HAP-1 (cell line): Measurements from ENCODE around the gene SNX18.
"Not testable (repeated sequence)": the region's sequence is repeated elsewhere in the genome, so short reads cannot be mapped to it uniquely, and the experiment has no call there.

Source experiments
- DNase-seq, 2 experiments: peaks; one replicate each; pipeline ENCODE4 v3.0.0-alpha.2; 2016 to 2020; ENCODE audit warnings: low spot score in 2 of 2
- H3K27me3 ChIP-seq: fragments of 250-450 bp; sonication (Bioruptor Pico); 2 replicates; pipeline ENCODE4 v1.5.1; 2020; ENCODE audit warnings: low read depth, mild to moderate bottlenecking, moderate library complexity
- H3K36me3 ChIP-seq: fragments of 250-450 bp; sonication (Bioruptor Pico); replicated peaks from 2 replicates; pipeline ENCODE4 v1.5.1; 2020; ENCODE audit warnings: mild to moderate bottlenecking
- H3K4me1 ChIP-seq: fragments of 250-450 bp; sonication (Bioruptor Pico); 2 replicates; pipeline ENCODE4 v1.5.1; 2020; ENCODE audit warnings: mild to moderate bottlenecking
- H3K4me3 ChIP-seq: fragments of 250-450 bp; sonication (Bioruptor Pico); 2 replicates; pipeline ENCODE4 v1.5.1; 2020; ENCODE audit warnings: mild to moderate bottlenecking, moderate library complexity
- H3K9me3 ChIP-seq: fragments of 250-450 bp; sonication (Bioruptor Pico); 2 replicates; pipeline ENCODE4 v1.5.1; 2020; ENCODE audit warnings: mild to moderate bottlenecking, moderate library complexity
- in situ Hi-C: fragments of 300-500 bp; cut with MboI; formaldehyde crosslinking; loops from 3 replicates; pipeline ENCODE4 v1.14.3; 2020; ENCODE audit warnings: low sequenced_read_pairs, inconsistent platforms, mixed read lengths

The SNX18 gene

GRCh38 chr5:54524704-54525103 lies 7.1 kb downstream of the SNX18 start:
- no peak overlapping the region for H3K4me3 ChIP-seq
- no peaks in the 10 kb centered on the region; the same call in 1 of the 2 replicates for H3K36me3 ChIP-seq
- H3K9me3 ChIP-seq: no peaks in the 10 kb centered on the region
- no peak for DNase-seq
- peaks cover 8% of the 10 kb centered on the region for H3K4me1 ChIP-seq
- no peaks in the 10 kb centered on the region for H3K27me3 ChIP-seq
- in situ Hi-C loops: loop anchor here (25.0 kb wide), 1 partner anchor 638 kb away; the partner anchor contains the start of genes CDC20B and GPX8

DNA sequence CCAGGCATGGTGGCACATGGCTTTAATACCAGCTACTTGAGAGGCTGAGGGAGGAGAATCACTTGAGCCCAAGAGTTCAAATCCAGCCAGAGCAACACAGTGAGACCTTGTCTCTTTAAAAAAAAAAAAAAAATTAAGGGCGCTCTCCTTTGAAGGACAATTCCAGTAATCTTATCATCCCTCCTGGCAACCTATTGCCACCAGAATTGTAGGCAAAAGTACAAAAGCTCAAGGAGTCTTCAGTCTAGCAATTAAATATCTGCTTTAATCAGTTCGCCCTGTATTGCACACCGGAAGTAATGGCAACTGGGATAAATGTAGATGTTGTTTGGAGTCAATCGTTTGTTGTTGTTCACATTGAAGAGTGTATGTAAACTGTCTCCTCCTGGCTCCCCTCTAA lies 7.7 kb downstream of the SNX18 start:
- DNase-seq: no peak
- H3K9me3 ChIP-seq: no peaks in the 10 kb centered on the region
- in situ Hi-C loops: loop anchor here (25.0 kb wide), 1 partner anchor 637 kb away; the partner anchor contains the start of genes CDC20B and GPX8
- peaks cover 8% of the 10 kb centered on the region for H3K4me1 ChIP-seq
- no peaks in the 10 kb centered on the region; the same call in 1 of the 2 replicates for H3K36me3 ChIP-seq
- no peaks in the 10 kb centered on the region for H3K27me3 ChIP-seq
- no peak overlapping the region for H3K4me3 ChIP-seq

- Histone ChIP-seq H3K4me3 (no peak overlapping the region), H3K27me3 (no peaks in the 10 kb centered on the region), H3K36me3 (no peaks in the 10 kb centered on the region; the same call in 1 of the 2 replicates), H3K9me3 (no peaks in the 10 kb centered on the region), H3K4me1 (peaks cover 8% of the 10 kb centered on the region)
- DNase-seq: no peak
- in situ Hi-C loops: loop anchor here (25.0 kb wide), 1 partner anchor 637 kb away; the partner anchor contains the start of genes CDC20B and GPX8
Observed at GRCh38 chr5:54525692-54526091, 8.1 kb downstream of the SNX18 start.

- in situ Hi-C loops: loop anchor here (25.0 kb wide), 1 partner anchor 636 kb away; the partner anchor contains the start of genes CDC20B and GPX8
- H3K36me3 ChIP-seq: no peaks in the 10 kb centered on the region; the same call in 1 of the 2 replicates
- H3K4me3 ChIP-seq: no peak overlapping the region
- H3K4me1 ChIP-seq: peaks cover 3% of the 10 kb centered on the region
- H3K27me3 ChIP-seq: no peaks in the 10 kb centered on the region
- H3K9me3 ChIP-seq: no peaks in the 10 kb centered on the region
- DNase-seq: no peak
Observed at GRCh38 chr5:54526604-54527288, 9.2 kb downstream of the SNX18 start.

DNA sequence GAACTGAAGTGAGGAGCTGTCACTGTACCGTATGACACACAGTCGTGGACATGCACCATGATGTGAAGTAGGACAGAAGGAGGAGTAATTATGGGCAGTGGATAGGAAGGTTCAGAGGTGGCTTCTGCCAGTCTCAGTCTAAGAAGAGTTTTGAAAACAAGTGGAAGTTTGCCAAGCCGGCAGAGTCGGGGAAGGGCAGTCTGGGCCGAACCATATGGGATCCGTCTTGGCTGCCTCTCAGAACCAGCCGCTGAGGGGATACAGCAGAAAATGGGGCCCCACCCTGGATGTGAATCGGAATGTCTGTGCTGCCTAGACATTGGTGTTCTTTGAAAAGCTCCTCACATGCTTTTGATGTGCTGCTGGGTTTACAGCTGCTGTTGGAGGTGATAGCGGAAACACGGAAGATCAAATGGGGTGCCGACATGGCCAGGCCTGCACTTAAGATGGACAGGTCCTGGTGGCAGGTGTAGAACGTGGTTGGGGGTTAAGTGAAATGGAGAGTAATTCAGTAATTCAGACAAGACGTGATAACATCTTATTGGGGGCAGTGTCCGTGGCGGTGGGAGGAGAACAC lies 11.2 kb downstream of the SNX18 start:
- Histone ChIP-seq H3K4me3 (no peak overlapping the region), H3K9me3 (no peaks in the 10 kb centered on the region), H3K27me3 (no peaks in the 10 kb centered on the region), H3K36me3 (no peaks in the 10 kb centered on the region; the same call in 1 of the 2 replicates), H3K4me1 (no peaks in the 10 kb centered on the region; the same call in 1 of the 2 replicates)
- DNase-seq: no peak
- in situ Hi-C loops: loop anchor here (25.0 kb wide), 1 partner anchor 634 kb away; the partner anchor contains the start of genes CDC20B and GPX8

DNA sequence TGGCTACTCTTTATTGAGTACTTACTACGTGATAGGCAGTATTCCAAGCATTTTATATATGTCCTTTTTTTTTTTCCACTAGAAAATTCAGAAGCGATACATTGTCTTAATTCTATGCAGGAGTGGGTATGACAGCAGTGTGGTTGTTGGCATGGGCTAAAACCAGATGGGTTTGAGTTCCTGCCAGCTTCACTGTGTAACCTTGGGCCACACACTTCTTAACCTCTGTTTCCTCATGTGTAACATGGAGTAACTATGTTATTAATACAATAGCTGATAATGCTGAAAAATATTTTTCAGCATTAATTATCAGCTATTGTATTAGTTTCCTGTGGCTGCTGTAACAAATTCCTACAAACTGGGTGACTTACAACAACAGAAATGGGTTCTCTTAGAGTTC lies 12.0 kb downstream of the SNX18 start:
- H3K27me3 ChIP-seq: no peaks in the 10 kb centered on the region
- no peaks in the 10 kb centered on the region for H3K9me3 ChIP-seq
- H3K4me1 ChIP-seq: peaks cover 3% of the 10 kb centered on the region
- no peaks in the 10 kb centered on the region for H3K36me3 ChIP-seq
- DNase-seq: no peak
- in situ Hi-C loops: loop anchor here (25.0 kb wide), 1 partner anchor 633 kb away; the partner anchor contains the start of genes CDC20B and GPX8
- H3K4me3 ChIP-seq: no peak overlapping the region

- no peak overlapping the region for H3K4me3 ChIP-seq
- DNase-seq: no peak
- H3K4me1 ChIP-seq: peaks cover 3% of the 10 kb centered on the region
- H3K36me3 ChIP-seq: no peaks in the 10 kb centered on the region
- no peaks in the 10 kb centered on the region for H3K9me3 ChIP-seq
- in situ Hi-C loops: loop anchor here (25.0 kb wide), 1 partner anchor 631 kb away; the partner anchor contains the start of genes CDC20B and GPX8
- H3K27me3 ChIP-seq: no peaks in the 10 kb centered on the region
Observed at GRCh38 chr5:54531546-54531945, 14.0 kb downstream of the SNX18 start.

DNA sequence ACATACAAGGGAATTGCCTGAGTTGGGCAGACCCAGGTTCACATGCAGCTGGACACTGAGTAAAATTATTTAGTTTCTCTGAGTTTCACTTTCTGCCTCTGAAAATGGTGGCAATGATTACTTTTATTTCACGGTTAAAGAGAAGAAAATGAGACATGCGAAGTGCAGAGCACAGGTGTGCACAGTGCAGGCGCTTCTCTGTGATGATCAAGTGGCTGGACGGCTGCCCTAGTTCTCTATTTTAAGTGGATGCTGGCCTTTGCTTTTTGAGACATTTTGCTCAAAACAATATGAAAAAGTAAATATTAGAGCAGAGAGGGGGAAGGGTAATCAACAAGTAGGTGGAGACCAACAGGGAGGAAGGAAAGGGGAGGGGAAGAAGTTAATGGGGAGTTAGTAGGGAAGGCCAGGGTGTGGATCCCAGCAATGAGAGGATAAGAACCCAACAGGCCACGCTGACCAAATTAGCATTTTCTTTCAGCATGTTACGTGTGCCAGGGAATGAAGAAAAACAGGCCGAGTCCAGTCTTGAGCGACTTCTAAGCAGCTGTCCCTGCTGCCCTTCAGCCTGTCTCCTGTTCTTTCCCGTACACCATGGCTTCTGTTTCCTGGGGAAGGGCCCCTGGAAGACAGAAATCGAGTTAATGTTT lies 16.1 kb downstream of the SNX18 start:
- peak in 1 of 2 experiments; percentile 23 for DNase-seq
- Histone ChIP-seq H3K4me1 (peaks cover 3% of the 10 kb centered on the region; the same call in 1 of the 2 replicates), H3K27me3 (no peaks in the 10 kb centered on the region), H3K4me3 (no peak overlapping the region), H3K36me3 (no peaks in the 10 kb centered on the region), H3K9me3 (no peaks in the 10 kb centered on the region)
- in situ Hi-C loops: loop anchor here (25.0 kb wide), 1 partner anchor 629 kb away; the partner anchor contains the start of genes CDC20B and GPX8

- no peaks in the 10 kb centered on the region for H3K9me3 ChIP-seq
- in situ Hi-C loops: loop anchor here (25.0 kb wide), 1 partner anchor 628 kb away; the partner anchor contains the start of genes CDC20B and GPX8
- no peak overlapping the region for H3K4me3 ChIP-seq
- DNase-seq: no peak
- H3K27me3 ChIP-seq: no peaks in the 10 kb centered on the region
- H3K4me1 ChIP-seq: peaks cover 3% of the 10 kb centered on the region; the same call in 1 of the 2 replicates
- no peaks in the 10 kb centered on the region for H3K36me3 ChIP-seq
Observed at GRCh38 chr5:54534191-54535004, 16.8 kb downstream of the SNX18 start.

- Histone ChIP-seq H3K4me1 (peaks cover 3% of the 10 kb centered on the region; the same call in 1 of the 2 replicates), H3K4me3 (no peak overlapping the region), H3K36me3 (no peaks in the 10 kb centered on the region), H3K9me3 (no peaks in the 10 kb centered on the region), H3K27me3 (no peaks in the 10 kb centered on the region)
- no peak for DNase-seq
- in situ Hi-C loops: loop anchor here (25.0 kb wide), 1 partner anchor 627 kb away; the partner anchor contains the start of genes CDC20B and GPX8
Observed at GRCh38 chr5:54535149-54535844, 17.7 kb downstream of the SNX18 start.

- H3K9me3 ChIP-seq, DNase-seq, H3K4me1 ChIP-seq, H3K4me3 ChIP-seq, H3K36me3 ChIP-seq, H3K27me3 ChIP-seq: not testable (repeated sequence)
- in situ Hi-C loops: loop anchor here (25.0 kb wide), 1 partner anchor 626 kb away; the partner anchor contains the start of genes CDC20B and GPX8
Observed at GRCh38 chr5:54536375-54536774, 18.8 kb downstream of the SNX18 start.

DNA sequence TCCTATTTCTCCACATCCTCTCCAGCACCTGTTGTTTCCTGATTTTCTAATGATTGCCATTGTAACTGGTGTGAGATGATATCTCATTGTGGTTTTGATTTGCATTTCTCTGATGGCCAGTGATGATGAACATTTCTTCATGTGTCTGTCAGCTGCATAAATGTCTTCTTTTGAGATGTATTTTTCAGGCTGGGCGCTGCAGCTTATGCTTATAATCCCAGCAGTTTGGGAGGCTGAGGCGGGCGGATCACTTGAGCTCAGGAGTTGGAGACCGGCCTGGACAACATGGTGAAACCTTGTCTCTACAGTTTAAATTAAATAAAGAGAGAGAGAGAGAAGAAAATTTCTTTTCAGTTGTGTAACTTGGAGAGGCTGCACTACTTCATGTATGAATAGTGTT lies 19.3 kb downstream of the SNX18 start:
- H3K4me3 ChIP-seq, H3K27me3 ChIP-seq, H3K9me3 ChIP-seq, H3K4me1 ChIP-seq, H3K36me3 ChIP-seq: not testable (repeated sequence)
- DNase-seq: peak in 1 of 2 experiments; percentile 50
- in situ Hi-C loops: loop anchor here (25.0 kb wide), 1 partner anchor 625 kb away; the partner anchor contains the start of genes CDC20B and GPX8
